Transverse colon (tissue), 4 donors: ENCODE data around the gene AGTPBP1.

Experiments used
- POLR2A ChIP-seq: fragments of 450-650 bp; IDR thresholded peaks from one replicate; pipeline ENCODE4 v1.6.1; 2016; ENCODE audit warnings: antibody characterized with exemption, mild to moderate bottlenecking, moderate library complexity
- POLR2AphosphoS5 ChIP-seq, 3 donors: sonication (generic); formaldehyde crosslinking; IDR thresholded peaks; one replicate each; pipeline ENCODE4 v1.6.1; 2016; ENCODE audit warnings: antibody characterized with exemption in 3 of 3
- TF ChIP-seq, protein P1 (sequence below), 5 experiments: fragments of 200-600 bp in 3 of 5; fragments of 450-650 bp in 2 of 5; sonication (generic) in 3 of 5; IDR thresholded peaks; 1 replicate in 2 of 5; 2 replicates in 3 of 5; pipeline ENCODE4 v1.5.1; 2016 to 2017; ENCODE audit warnings: antibody characterized with exemption in 5 of 5, inconsistent platforms in 3 of 5, mild to moderate bottlenecking in 2 of 5, moderate library complexity in 1 of 5

DNA sequence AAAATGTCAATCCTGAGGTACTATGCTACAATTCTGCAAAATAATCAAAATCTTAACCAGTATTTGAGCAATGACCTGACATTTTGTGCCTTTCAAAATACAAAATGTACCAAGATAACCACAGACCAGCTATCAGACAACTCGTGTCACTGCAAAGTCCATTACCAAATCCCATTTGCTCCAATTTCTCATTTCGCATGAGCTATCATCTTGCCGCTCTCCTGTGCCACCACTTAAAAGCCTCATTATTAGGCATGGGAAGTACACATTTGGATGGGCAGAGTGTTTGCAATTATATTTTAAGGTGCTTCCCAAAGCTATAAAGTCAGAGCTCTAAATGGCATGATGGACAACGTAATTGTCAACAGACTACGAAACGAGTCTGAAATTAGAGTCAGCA, 205.2 kb downstream of the AGTPBP1 start:
- TF ChIP-seq, protein P1, sequence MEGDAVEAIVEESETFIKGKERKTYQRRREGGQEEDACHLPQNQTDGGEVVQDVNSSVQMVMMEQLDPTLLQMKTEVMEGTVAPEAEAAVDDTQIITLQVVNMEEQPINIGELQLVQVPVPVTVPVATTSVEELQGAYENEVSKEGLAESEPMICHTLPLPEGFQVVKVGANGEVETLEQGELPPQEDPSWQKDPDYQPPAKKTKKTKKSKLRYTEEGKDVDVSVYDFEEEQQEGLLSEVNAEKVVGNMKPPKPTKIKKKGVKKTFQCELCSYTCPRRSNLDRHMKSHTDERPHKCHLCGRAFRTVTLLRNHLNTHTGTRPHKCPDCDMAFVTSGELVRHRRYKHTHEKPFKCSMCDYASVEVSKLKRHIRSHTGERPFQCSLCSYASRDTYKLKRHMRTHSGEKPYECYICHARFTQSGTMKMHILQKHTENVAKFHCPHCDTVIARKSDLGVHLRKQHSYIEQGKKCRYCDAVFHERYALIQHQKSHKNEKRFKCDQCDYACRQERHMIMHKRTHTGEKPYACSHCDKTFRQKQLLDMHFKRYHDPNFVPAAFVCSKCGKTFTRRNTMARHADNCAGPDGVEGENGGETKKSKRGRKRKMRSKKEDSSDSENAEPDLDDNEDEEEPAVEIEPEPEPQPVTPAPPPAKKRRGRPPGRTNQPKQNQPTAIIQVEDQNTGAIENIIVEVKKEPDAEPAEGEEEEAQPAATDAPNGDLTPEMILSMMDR (IDR thresholded peaks at IDR 0.05), result no peak
- TF ChIP-seq POLR2A, result no peak
- no peak for TF ChIP-seq POLR2AphosphoS5 (IDR thresholded peaks at IDR 0.05)
